ENCODE data around the gene CLMP. TPM values are rescaled to one million over a fixed set of nuclear protein-coding genes. Genes with fewer than 3 reads are reported as not detected.

The CLMP gene
- total and polyA plus RNA-seq, 2 donors (not counting 1 experiment from before 2014, with no cell fraction given): 0.01 TPM; not detected in 1

GRCh38 chr11:123191939-123192338 is 3.1 kb downstream of the CLMP start:
- 80% methylated on average over 1 of the region's 2 CpGs for WGBS (ENCODE audit: insufficient coverage)
- TF ChIP-seq EZH2 (IDR thresholded peaks at IDR 0.05; ENCODE audit: borderline replicate concordance, insufficient read depth, low read depth, low read length, poor library complexity, severe bottlenecking): no peak
- TF ChIP-seq, protein P1, sequence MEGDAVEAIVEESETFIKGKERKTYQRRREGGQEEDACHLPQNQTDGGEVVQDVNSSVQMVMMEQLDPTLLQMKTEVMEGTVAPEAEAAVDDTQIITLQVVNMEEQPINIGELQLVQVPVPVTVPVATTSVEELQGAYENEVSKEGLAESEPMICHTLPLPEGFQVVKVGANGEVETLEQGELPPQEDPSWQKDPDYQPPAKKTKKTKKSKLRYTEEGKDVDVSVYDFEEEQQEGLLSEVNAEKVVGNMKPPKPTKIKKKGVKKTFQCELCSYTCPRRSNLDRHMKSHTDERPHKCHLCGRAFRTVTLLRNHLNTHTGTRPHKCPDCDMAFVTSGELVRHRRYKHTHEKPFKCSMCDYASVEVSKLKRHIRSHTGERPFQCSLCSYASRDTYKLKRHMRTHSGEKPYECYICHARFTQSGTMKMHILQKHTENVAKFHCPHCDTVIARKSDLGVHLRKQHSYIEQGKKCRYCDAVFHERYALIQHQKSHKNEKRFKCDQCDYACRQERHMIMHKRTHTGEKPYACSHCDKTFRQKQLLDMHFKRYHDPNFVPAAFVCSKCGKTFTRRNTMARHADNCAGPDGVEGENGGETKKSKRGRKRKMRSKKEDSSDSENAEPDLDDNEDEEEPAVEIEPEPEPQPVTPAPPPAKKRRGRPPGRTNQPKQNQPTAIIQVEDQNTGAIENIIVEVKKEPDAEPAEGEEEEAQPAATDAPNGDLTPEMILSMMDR (IDR thresholded peaks at IDR 0.05): no peak

DNA sequence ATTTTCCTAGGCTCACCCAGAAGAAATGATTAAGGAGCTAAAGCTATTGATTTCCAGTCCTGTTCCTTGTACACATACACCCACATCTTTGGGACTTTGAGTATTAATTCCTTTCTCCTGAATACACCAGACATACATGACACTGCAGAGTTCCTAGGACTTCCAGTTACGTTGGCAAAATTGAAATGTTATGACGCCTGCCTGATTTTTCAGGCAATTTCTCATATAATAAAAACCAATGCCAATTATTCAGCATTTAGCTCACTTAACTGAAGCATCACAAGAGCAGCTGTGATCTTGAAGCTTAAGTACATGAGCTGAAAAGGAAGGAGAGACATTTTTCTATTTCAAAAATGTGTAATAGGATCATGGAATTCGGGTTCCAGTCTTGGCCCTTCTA is 4.5 kb downstream of the CLMP start:
- Histone ChIP-seq H3K27me3 (replicated peaks in 1 of 4; ENCODE audit: control extremely low read depth in 1 of 4, control insufficient read depth in 3 of 4, insufficient read depth in 4 of 4, low read length in 3 of 4) (peaks cover 0 to 27% (median 23%) of the 10 kb centered on the region in 4 experiments), H3K9me3 (ENCODE audit: control extremely low read depth in 1 of 3, control insufficient read depth in 2 of 3, insufficient read depth in 1 of 3, low read length in 2 of 3) (no peaks in the 10 kb centered on the region), H3K4me1 (ENCODE audit: control insufficient read depth in 2 of 2, insufficient read depth in 2 of 2, low read length in 2 of 2) (peaks cover 5% of the 10 kb centered on the region in 2 donors), H4K20me1 (ENCODE audit: control insufficient read depth, insufficient read depth, low read length, poor library complexity, severe bottlenecking) (no peaks in the 10 kb centered on the region), H3K4me3 (ENCODE audit: control extremely low read depth in 1 of 5, extremely low read depth in 1 of 5, insufficient read depth in 1 of 5, low read depth in 2 of 5, low read length in 4 of 5) (no peak overlapping the region), H3K9ac (ENCODE audit: low read length) (no peak overlapping the region), H3K4me2 (replicated peaks; ENCODE audit: low read depth, low read length, poor library complexity, severe bottlenecking) (no peak overlapping the region), H3K79me2 (ENCODE audit: control insufficient read depth, insufficient read depth, low read length) (no peaks in the 10 kb centered on the region), H3K27ac (ENCODE audit: low read length in 2 of 2) (no peak overlapping the region), H3K36me3 (replicated peaks in 1 of 2; ENCODE audit: control extremely low read depth in 1 of 2, control insufficient read depth in 1 of 2, extremely low read depth in 1 of 2, insufficient read depth in 2 of 2, low read length in 1 of 2) (no peaks in the 10 kb centered on the region), H2AFZ (ENCODE audit: insufficient read depth, low read depth, low read length, poor library complexity, severe bottlenecking) (no peak overlapping the region)
- ChIA-PET CTCF (no interaction called here), POLR2A (no interaction called here)
- DNase-seq (no peak), ATAC-seq (ENCODE audit: low read depth) (no peak)
- no peak overlapping the region for H3K4me3 Mint-ChIP-seq
- intact Hi-C loops (cut with micrococcal nuclease): no loop called here
- no peak overlapping the region for H3K27ac Mint-ChIP-seq
- H3K27me3 Mint-ChIP-seq: peaks cover 74% of the 10 kb centered on the region
- 100% methylated on average over 1 of the region's 3 CpGs for WGBS (ENCODE audit: insufficient coverage)
- peaks cover 4% of the 10 kb centered on the region for H3K4me1 Mint-ChIP-seq
- no peaks in the 10 kb centered on the region for H3K9me3 Mint-ChIP-seq (ENCODE audit: insufficient read depth)
- TF ChIP-seq, protein P1 (IDR thresholded peaks at IDR 0.05): no peak
- no peak for TF ChIP-seq EZH2 (IDR thresholded peaks at IDR 0.05; ENCODE audit: borderline replicate concordance, insufficient read depth, low read depth, low read length, poor library complexity, severe bottlenecking)

More at GRCh38 chr11:123191939-123192338, 3.1 kb downstream of the CLMP start:
- peaks cover 0 to 36% (median 28%) of the 10 kb centered on the region in 4 experiments for H3K27me3 ChIP-seq (replicated peaks in 1 of 4; ENCODE audit: control extremely low read depth in 1 of 4, control insufficient read depth in 3 of 4, insufficient read depth in 4 of 4, low read length in 3 of 4)
- no peaks in the 10 kb centered on the region for H3K9me3 ChIP-seq (ENCODE audit: control extremely low read depth in 1 of 3, control insufficient read depth in 2 of 3, insufficient read depth in 1 of 3, low read length in 2 of 3)
- H3K4me3 ChIP-seq (ENCODE audit: control extremely low read depth in 1 of 5, extremely low read depth in 1 of 5, insufficient read depth in 1 of 5, low read depth in 2 of 5, low read length in 4 of 5): no peak overlapping the region
- ChIA-PET CTCF (no interaction called here), POLR2A (no interaction called here)
- H4K20me1 ChIP-seq (ENCODE audit: control insufficient read depth, insufficient read depth, low read length, poor library complexity, severe bottlenecking): no peaks in the 10 kb centered on the region
- Mint-ChIP-seq H3K27me3 (peaks cover 73% of the 10 kb centered on the region), H3K27ac (no peak overlapping the region), H3K4me3 (no peak overlapping the region), H3K4me1 (peaks cover 7% of the 10 kb centered on the region), H3K9me3 (ENCODE audit: insufficient read depth) (no peaks in the 10 kb centered on the region)
- H3K4me2 ChIP-seq (replicated peaks; ENCODE audit: low read depth, low read length, poor library complexity, severe bottlenecking): no peak overlapping the region
- ATAC-seq (ENCODE audit: low read depth): no peak
- H3K36me3 ChIP-seq (replicated peaks in 1 of 2; ENCODE audit: control extremely low read depth in 1 of 2, control insufficient read depth in 1 of 2, extremely low read depth in 1 of 2, insufficient read depth in 2 of 2, low read length in 1 of 2): no peaks in the 10 kb centered on the region
- H3K79me2 ChIP-seq (ENCODE audit: control insufficient read depth, insufficient read depth, low read length): no peaks in the 10 kb centered on the region
- H3K9ac ChIP-seq (ENCODE audit: low read length): no peak overlapping the region
- H2AFZ ChIP-seq (ENCODE audit: insufficient read depth, low read depth, low read length, poor library complexity, severe bottlenecking): no peak overlapping the region
- DNase-seq: no peak
- intact Hi-C loops (cut with micrococcal nuclease): no loop called here
- H3K4me1 ChIP-seq (ENCODE audit: control insufficient read depth in 2 of 2, insufficient read depth in 2 of 2, low read length in 2 of 2): peaks cover 6 to 14% of the 10 kb centered on the region in 2 donors
- no peak overlapping the region for H3K27ac ChIP-seq (ENCODE audit: low read length in 2 of 2)

Measured in B cell (primary cell).